SU-DHL-6 (cell line): ENCODE results near the gene GNG7.

ENCODE experiments used
- CTCF ChIP-seq: fragments of 200-600 bp; sonication (generic); IDR thresholded peaks from one replicate; pipeline ENCODE4 v1.5.1; 2017; ENCODE audit warnings: antibody characterized with exemption, mild to moderate bottlenecking, low read length, moderate library complexity; ENCODE audit not compliant: insufficient read depth, poor library complexity, severe bottlenecking
- EZH2phosphoT487 ChIP-seq: fragments of 200-600 bp; sonication (generic), shearing (Covaris generic); conservative IDR thresholded peaks from 2 replicates; pipeline ENCODE4 v1.6.1; 2018; ENCODE audit warnings: mild to moderate bottlenecking, antibody characterized with exemption, low read length, moderate library complexity, mixed read lengths

DNA sequence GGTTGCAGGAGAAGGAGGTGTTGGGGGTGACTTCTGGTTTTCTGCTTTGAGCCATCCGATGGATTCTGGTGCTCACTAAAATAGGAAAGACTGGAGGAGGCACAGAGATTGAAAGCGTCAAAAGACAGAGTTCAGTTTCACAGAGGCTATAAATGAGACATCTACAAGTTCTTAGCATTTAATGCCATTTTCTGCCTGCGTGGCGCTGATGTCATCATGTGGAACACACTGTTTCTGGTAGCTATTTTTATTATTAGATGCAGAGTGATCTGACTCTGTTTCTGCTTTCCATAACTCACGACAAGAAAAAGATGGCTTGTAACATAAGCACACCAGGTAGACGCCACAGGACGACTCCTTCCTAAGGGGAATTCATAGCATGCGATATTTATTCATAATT lies 40.6 kb upstream of the GNG7 start:
- TF ChIP-seq CTCF (no peak), EZH2phosphoT487 (no peak)
